DMS153 treated with DMSO at 0.1 percent for 48 hours (cell line): ENCODE results near the gene PROX1.

Experiments used
- DNase-seq: peaks from one replicate; lab custom pipeline; 2025; ENCODE audit not compliant: unreplicated experiment; lab: John Stamatoyannopoulos, UW

The PROX1 gene

DNA sequence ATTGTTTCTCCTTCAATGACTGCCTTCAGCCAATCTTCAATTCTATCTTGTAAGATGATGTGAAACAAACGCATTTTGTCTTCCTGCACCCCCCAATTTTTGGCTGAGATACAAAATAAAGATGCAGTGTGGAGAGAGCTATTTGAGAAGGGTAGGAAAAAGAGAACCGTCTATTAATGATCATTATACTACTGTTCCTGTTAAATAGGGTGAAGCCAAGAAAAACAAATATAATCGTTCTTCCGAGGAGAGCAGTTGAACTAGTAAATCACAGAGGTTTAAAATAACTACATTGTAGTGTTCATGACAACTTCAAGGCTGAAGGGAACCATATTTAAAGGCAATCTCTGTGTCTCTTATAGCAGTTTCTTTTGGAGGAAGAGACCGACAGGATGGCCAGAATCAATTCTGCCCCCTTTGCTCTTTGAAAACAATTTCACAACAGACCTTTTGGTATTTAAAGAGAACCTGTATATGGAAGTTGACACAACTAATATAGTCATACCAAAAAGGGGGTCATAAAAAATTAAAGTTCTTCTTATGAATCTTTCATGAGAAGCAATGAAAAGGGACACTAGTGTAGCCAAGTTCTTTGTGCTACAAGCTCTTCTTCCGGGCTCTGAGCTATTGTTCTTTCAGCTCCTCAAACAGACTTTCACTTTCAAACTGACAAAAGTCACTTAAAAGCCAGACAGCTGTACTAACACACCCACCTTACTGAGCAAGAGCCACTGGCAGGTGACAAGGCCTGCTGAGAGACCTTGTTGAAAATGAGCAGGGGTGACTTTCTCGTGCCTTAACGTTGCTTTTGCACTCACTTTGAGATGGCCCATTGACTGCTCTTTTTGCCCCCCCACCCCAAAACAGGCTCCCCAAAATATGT is 30.9 kb downstream of the PROX1 start:
- peak; percentile 87 for DNase-seq

DNA sequence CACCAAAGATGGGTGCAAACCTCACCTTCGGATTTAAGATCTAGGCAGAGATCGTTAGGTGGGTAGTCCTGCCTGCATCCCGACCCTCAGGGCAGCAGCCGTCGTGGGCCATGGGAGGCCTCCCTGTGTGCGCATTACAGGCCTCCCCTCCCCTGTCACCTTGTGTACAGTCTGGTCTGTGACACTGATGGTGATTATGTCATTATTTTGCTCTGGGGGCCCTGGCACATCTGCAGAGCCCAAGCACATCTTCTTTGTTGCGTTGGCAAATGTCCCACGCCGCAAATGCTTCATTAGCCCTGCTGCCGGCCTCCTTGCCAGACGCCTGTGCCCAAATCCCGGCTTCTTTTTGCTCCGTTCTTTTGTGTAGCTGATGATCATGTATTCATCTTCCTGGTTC is 31.7 kb downstream of the PROX1 start:
- no peak for DNase-seq

DNA sequence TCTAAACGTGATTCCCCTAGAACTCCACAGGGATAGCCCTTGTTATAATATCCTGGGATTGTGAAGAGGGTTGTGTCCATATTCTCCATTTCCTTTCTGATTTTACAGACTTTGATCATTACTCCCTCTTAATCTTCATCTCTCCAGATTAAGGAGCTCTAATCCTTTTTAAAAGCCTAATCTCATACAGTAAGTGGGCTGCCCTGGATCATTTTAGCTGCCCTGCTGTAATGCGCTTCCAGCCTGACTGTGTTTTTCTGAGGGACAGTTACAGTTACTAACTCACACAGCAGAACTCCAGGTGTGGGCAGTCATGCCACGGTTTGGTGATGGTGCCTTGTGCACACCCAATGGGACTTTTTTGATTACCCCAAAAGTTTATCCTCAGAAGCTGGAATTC is 33.5 kb downstream of the PROX1 start:
- DNase-seq, result no peak

GRCh38 chr1:214022229-214022791 is 34.5 kb downstream of the PROX1 start:
- DNase-seq, result peak; percentile 83

DNA sequence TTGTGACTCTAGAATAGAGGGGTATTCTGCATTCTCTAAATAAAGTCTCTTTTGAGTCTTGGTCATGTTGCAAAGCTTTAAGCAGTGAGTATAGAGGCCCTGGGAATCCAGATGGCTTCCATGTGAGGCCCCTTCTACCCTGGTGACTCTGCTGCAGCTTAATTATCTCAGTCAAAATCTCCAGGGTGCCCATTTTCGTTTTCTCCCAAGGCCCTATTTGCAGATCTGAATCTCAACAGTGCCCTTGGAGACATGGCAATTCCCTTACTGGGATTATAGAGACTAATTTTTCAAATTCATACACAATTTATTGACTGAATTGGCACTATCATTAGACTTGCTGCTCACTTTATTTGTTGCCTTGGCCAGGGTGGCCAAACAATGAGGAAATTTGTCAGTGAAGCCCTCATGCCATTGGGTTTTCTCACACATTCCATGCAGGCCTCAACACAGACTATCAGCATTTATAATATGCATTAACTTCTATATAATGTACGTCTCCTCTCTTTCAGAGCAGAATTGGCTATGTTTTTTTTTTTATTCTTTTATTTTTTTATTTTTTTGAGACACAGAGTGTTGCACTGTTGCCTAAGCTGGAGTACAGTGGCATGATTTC is 35.1 kb downstream of the PROX1 start:
- DNase-seq, result no peak

DNA sequence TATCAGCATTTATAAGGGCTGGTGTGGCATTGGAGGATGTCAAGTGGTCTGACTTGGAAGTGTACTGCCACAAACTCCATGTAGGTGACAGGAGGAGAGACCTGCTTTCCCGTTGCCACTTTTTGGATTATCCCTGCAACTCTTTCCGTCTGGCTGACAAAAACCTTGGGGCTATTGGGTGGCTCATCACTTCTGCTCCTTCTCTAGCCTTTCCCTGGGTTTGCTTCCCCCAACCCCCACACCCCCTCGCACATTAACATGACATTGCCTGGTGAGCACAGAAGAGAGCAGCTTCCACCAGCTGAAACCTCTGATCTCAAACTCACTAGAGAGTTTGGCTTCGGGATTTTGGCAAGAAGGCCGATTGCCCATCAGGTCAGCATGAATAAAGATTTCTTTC is 39.2 kb downstream of the PROX1 start:
- no peak for DNase-seq

GRCh38 chr1:214027498-214027897 is 39.7 kb downstream of the PROX1 start:
- DNase-seq, result no peak

GRCh38 chr1:214028095-214028494 is 40.3 kb downstream of the PROX1 start:
- DNase-seq, result no peak

DNA sequence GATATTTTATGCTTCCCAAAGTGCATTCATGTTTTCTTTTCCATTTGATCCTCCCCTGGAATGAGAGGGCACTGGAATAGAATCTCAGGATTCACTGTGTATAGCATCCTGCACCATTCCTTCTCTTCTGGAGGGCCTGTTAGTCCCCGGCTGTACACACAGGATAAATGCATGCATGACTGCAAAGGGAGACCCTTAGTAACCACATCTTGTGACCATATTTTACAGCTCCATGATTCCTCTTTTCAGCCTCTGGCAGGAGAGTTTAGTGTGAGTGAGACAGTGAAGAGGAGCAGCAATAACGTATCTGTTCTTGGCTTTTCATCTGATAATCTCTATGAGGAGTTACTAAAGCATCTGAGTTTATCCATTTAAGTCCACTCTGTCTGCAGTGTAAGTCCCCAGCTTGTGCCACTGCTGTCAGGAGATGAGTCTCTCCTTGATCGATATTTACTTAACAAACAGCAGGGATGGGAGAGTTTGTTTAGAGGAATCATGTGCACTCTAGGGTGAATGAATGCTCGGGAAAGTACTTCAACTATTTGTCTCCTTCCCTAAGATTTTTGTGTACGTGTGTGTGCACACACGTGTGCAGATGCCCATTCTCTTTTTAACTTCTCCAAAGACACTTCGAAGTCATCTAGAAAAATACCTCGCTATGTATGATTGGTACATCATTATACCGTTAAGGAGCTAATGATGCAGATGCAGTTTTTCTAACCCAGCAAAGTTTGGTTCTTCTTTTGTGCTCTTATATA is 41.1 kb downstream of the PROX1 start:
- DNase-seq, result no peak

- DNase-seq, result no peak
Observed at GRCh38 chr1:214029796-214030195, 42.0 kb downstream of the PROX1 start.

- no peak for DNase-seq
Observed at GRCh38 chr1:214031267-214031650, 43.5 kb downstream of the PROX1 start.

GRCh38 chr1:214037468-214037867 is 49.7 kb downstream of the PROX1 start:
- no peak for DNase-seq

DNA sequence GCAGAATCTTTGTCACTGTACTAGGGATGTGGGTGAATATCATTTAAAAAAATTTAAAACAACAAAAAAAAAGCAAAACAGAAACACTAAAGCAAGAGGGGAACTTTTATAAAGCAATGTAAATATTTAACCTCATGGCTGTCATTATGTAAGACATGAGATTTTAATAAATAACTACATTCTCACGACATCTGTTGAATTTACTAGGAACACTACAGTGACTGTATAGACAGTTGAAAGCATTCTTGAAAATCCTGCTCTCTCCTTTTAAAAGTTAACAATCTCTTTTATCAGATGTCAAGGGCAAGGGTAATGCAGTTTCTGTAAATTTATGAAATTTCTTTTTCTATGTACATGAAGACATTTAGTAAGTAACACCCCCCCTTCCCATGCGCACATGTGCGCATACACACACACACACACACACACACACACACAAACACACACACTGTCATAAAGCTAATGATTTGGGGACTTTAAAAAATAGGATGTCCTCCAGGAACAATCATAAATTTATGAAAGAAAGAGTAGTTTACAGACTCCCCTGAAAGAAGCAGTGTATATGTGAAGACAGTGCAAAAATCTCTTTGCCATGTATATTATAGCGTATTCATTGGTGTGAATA is 51.7 kb downstream of the PROX1 start:
- no peak for DNase-seq

GRCh38 chr1:214043167-214043566 is 55.4 kb downstream of the PROX1 start:
- no peak for DNase-seq

DNA sequence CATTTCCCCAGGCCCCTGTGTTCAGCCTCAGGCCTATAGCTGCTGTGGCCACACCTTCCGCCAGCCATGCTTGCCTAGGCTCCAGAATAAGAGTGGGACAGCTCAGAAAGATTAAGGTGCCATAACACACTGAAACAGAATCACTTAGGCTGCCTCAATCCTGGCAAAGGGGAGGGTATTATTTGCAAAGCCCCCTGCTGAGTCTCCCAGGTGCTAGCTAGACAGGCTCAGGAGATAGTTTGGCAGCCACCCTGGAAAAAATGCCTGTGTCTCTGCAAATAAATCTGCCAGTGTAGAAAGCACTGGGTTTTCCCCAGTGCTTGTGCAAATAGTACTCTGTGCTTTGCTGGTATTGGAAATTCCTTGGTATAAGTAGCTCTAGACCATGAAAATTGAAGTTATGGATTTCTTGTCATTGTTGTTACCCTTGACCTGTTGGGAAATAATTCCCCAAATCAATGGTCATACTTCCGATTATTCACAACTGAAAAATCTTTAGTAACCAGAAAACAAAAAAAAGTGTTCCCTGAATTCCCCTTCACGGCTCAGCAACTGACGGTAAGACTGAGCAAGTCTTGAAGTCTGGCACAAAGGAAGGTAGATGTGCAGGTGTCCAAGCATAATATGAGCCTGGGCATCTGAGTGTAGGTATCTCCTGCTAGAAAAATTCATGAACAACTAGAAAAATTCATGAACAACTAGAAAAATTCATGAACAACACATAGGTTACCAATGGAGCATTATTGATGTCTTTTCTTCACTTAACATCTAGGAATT is 56.9 kb downstream of the PROX1 start:
- no peak for DNase-seq

DNA sequence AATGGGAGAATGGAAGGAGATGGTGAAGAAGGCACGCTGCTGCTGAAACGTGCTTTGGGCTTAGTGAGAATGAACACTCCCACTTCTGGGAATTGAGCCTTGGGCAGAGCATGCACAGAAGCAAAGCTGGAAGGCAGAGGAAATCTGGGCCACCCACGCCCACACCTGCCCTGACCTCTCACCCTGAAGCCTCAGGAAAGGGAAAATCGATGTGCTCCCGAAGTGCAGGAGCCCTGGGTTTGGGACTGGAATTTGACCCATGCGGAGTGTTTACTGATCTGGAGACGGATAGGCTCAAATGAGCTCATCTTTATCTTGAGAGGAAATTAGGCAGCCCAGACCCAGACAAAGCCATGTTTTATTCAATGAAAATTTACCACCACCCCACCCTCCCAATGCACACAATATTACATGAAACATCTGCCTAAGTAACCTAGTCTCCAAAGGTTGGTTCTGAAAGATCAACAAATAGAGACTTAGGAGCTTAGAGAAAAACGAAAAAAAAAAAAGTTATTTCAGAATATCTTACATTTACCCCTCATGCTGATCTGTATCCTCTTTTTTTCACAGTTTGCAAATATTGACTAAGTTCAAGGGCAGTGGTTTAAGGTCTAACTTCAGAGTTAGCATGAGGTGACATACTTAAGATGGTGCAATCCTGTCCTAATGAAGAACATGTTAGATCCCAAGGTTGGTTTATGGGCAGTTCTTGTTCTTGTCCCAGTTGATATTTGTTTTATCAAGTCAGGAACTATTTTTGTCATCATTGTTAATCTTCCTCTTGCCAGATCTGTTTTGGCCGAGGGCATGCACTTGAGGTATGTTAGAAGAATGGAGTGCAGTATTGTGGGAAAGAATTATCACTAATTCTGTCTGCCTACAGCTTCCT is 63.0 kb downstream of the PROX1 start:
- DNase-seq, result peak; percentile 13

DNA sequence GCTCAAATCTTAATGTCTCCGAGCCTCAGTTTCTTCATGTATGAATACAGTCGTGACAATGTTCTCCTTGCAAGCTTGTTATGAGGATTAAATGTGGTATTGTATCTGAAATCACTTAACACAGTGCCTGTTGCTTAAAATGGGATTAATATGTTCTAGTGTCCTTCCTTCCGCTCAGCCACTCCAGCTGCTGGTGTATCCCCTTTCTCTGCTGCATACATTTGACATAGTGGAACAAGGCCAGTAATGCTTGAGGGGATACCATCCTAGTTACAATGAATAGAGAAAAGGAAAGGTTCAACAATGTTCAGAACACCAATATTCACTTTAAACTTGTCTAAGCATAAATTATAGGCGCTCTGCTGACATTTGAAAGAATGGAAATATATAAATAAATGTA is 64.0 kb downstream of the PROX1 start:
- DNase-seq, result no peak

GRCh38 chr1:214058076-214058475 is 70.3 kb downstream of the PROX1 start:
- no peak for DNase-seq

DNA sequence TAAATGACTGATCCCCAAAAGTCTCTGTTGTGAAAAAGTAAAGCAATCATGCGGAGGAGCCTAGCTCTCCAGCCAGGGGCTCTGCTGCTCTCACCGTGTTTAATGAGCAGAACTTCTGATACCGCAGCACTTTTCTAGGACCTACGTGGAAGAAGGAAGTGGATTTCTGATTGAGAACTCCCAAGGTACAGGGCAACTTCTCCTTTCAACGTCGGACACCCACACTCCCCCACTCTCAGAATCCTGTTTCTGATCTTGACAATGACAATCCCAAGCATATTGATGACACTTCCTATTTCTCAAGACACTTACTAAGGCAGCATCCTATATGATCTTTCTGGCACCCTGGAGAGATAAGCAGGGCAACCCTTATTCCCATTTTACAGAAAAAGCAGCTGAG is 78.4 kb downstream of the PROX1 start:
- DNase-seq, result no peak
